GM12878 (cell line): ENCODE measurements around the gene PTCD1. TPM values are rescaled to one million over a fixed set of nuclear protein-coding genes. Genes with fewer than 3 reads are reported as not detected.

ENCODE experiments used
- ATAC-seq: fragments of 200-7000 bp; cut with Tn5 transposase; 3 replicates; pipeline ENCODE4 v1.9.1; 2020; ENCODE audit warnings: mild to moderate bottlenecking, moderate library complexity
- Bru-seq: library from RNA; stranded (reverse); fragments of 400-500 nt; gene quantifications from one replicate; lab custom pipeline; 2021; lab: Mats Ljungman, UMichigan
- BruChase-seq, 2 experiments: library from RNA; stranded (reverse); fragments of 400-500 nt; gene quantifications; one replicate each; lab custom pipeline; 2021; lab: Mats Ljungman, UMichigan
- BruUV-seq: library from RNA; stranded (reverse); fragments of 400-500 nt; replicated peaks from 2 replicates; lab custom pipeline; 2021; lab: Mats Ljungman, UMichigan
- CTCF ChIA-PET: fragments of 300-600 bp; sonication (Branson Sonifier 250); formaldehyde crosslinking; extraction: SDS; loops from one replicate; lab custom pipeline; 2021; ENCODE audit warnings: inconsistent platforms; lab: Yijun Ruan, JAX
- POLR2A ChIA-PET: fragments of 350-600 bp; formaldehyde crosslinking; extraction: SDS; loops from one replicate; lab custom pipeline; 2021; ENCODE audit warnings: inconsistent platforms; lab: Charles Lee
- RAD21 ChIA-PET: fragments of 300-600 bp; sonication (Branson Sonifier 250); formaldehyde crosslinking; loops from one replicate; lab custom pipeline; 2023; ENCODE audit warnings: antibody characterized with exemption; ENCODE audit not compliant: unreplicated experiment; lab: Charles Lee
- SMC1A ChIA-PET: fragments of 300-600 bp; sonication (Branson Sonifier 250); formaldehyde crosslinking; loops from one replicate; lab custom pipeline; 2023; ENCODE audit not compliant: unreplicated experiment, uncharacterized antibody; lab: Charles Lee
- DNase-seq: peaks from one replicate; pipeline ENCODE4 v3.0.0-alpha.2; 2011; ENCODE audit warnings: low read depth, low spot score
- FAIRE-seq: peaks from 3 replicates; lab custom pipeline; 2011; peaks lifted over from hg19 to GRCh38; lab: Jason Lieb, UNC
- H2AFZ ChIP-seq: 2 replicates; pipeline ENCODE4 v1.6.0; 2011; ENCODE audit warnings: low read depth, low read length, control low read depth; ENCODE audit not compliant: control insufficient read depth
- H3K27ac ChIP-seq: 2 replicates; pipeline ENCODE4 v1.5.1; 2011; ENCODE audit warnings: control low read depth; ENCODE audit not compliant: control insufficient read depth, insufficient read depth
- H3K27me3 ChIP-seq, 2 experiments: replicated peaks in 1 of 2; 2 replicates each; pipeline versions ENCODE4 v1.6.0 to v1.6.1; 2011; ENCODE audit warnings: low read length in 1 of 2; ENCODE audit not compliant: control insufficient read depth in 2 of 2, insufficient read depth in 2 of 2
- H3K36me3 ChIP-seq, 2 experiments: 2 replicates each; pipeline ENCODE4 v1.5.1; 2011; ENCODE audit warnings: low read length in 1 of 2; ENCODE audit not compliant: control insufficient read depth in 2 of 2, insufficient read depth in 2 of 2
- H3K4me1 ChIP-seq: 2 replicates; pipeline ENCODE4 v1.6.1; 2011; ENCODE audit warnings: mild to moderate bottlenecking, low read length, moderate library complexity, mixed read lengths; ENCODE audit not compliant: control insufficient read depth, insufficient read depth
- H3K4me2 ChIP-seq: 2 replicates; pipeline ENCODE4 v1.6.0; 2011; ENCODE audit warnings: control low read depth; ENCODE audit not compliant: control insufficient read depth, insufficient read depth
- H3K4me3 ChIP-seq: fragments of 200-600 bp; sonication (generic); 2 replicates; pipeline ENCODE4 v1.5.1; 2016
- H3K79me2 ChIP-seq: 2 replicates; pipeline ENCODE4 v1.6.0; 2011; ENCODE audit warnings: low read length; ENCODE audit not compliant: control insufficient read depth, insufficient read depth
- H3K9ac ChIP-seq: 2 replicates; pipeline ENCODE4 v1.8.0; 2011; ENCODE audit warnings: low read length, control low read depth, mixed read lengths; ENCODE audit not compliant: control insufficient read depth, insufficient read depth
- H3K9me3 ChIP-seq: replicated peaks from 3 replicates; pipeline ENCODE4 v1.5.1; 2011; ENCODE audit warnings: mild to moderate bottlenecking, low read length; ENCODE audit not compliant: control insufficient read depth, insufficient read depth
- H4K20me1 ChIP-seq: 2 replicates; pipeline ENCODE4 v1.6.0; 2011; ENCODE audit not compliant: control insufficient read depth, insufficient read depth
- BACH1 ChIP-seq: fragments of 450-650 bp; IDR thresholded peaks from 2 replicates; pipeline ENCODE4 v1.6.1; 2017; ENCODE audit warnings: mild to moderate bottlenecking, borderline replicate concordance
- CREB1 ChIP-seq: IDR thresholded peaks from 2 replicates; pipeline ENCODE4 v1.6.1; 2012; ENCODE audit warnings: low read depth, mild to moderate bottlenecking, inconsistent platforms
- IRF4 ChIP-seq: IDR thresholded peaks from 2 replicates; pipeline ENCODE4 v1.6.1; 2011; ENCODE audit warnings: low read depth, low read length
- SRF ChIP-seq, 2 experiments: IDR thresholded peaks; 2 replicates each; pipeline ENCODE4 v1.6.1; 2011; ENCODE audit warnings: low read depth in 2 of 2, low read length in 2 of 2, mild to moderate bottlenecking in 1 of 2, moderate library complexity in 1 of 2
- STAT3 ChIP-seq: IDR thresholded peaks from 2 replicates; pipeline ENCODE4 v1.6.1; 2011; ENCODE audit warnings: low read depth, low read length, improper control_type of control experiment
- TCF12 ChIP-seq: IDR thresholded peaks from 2 replicates; pipeline ENCODE4 v1.6.1; 2011; ENCODE audit warnings: low read depth, mild to moderate bottlenecking, low read length
- WGBS: methylation state at CpG from one replicate; pipeline ENCODE4 v1.1.6; 2016; ENCODE audit warnings: low lambda C conversion rate; ENCODE audit not compliant: insufficient replicate concordance, insufficient coverage; ENCODE audit errors: missing lambda C conversion rate; 5-methylcytosine and 5-hydroxymethylcytosine counted together
- in situ Hi-C: fragments of 300-500 bp; cut with MboI; formaldehyde crosslinking; loops from 9 replicates; pipeline ENCODE4 v1.14.3; 2018; ENCODE audit warnings: mixed read lengths
- intact Hi-C: fragments of 100-400 bp; cut with micrococcal nuclease; formaldehyde crosslinking; loops from one replicate; pipeline ENCODE4 v1.14.2; 2022; ENCODE audit not compliant: unreplicated experiment
- long read RNA-seq, 2 experiments: library from polyadenylated mRNA; unstranded; transcript quantifications; one replicate each; pipeline ENCODE4 v2.0.0, GENCODE V29; 2019 to 2020
- polyA minus RNA-seq, 3 experiments: library from RNA; depleted of rRNA, polyadenylated mRNA; stranded (reverse); fragments of >200 nt; gene quantifications; 2 replicates each; pipeline ENCODE4 v1.2.3, GENCODE V29; 2011
- polyA plus RNA-seq, 11 experiments: library from polyadenylated mRNA; depleted of rRNA in 4 of 11; unstranded in 6 of 11; stranded (reverse) in 5 of 11; fragments of >200 nt; fragmentation: Nextera tagmentation in 4 of 11; fragmentation: Illumina TruSeq in 1 of 11; extraction: Ambion mirVana in 4 of 11; extraction: Trizol in 1 of 11; gene quantifications; 1 replicate in 1 of 11; 2 replicates in 10 of 11; pipeline versions ENCODE4 v1.2.1 to v1.2.3, GENCODE V29; 2011 to 2016; ENCODE audit warnings: inconsistent platforms in 2 of 11, missing spikeins in 2 of 11, low read depth in 1 of 11
- total RNA-seq, 4 experiments: library from RNA; depleted of rRNA in 3 of 4; stranded (reverse); fragments of >200 nt in 3 of 4; fragmentation: Illumina TruSeq in 1 of 4; extraction: Trizol in 1 of 4; gene quantifications; 2 replicates each; pipeline versions ENCODE4 v1.2.1 to v1.2.3, GENCODE V29; 2013 to 2021
- TF ChIP-seq, protein P1 (sequence below): fragments of 450-650 bp; IDR thresholded peaks from 2 replicates; pipeline ENCODE4 v1.6.1; 2016; ENCODE audit warnings: mild to moderate bottlenecking
- TF ChIP-seq, protein P2 (sequence below): fragments of 450-650 bp; IDR thresholded peaks from 2 replicates; pipeline ENCODE4 v1.6.1; 2017; ENCODE audit warnings: mild to moderate bottlenecking, moderate library complexity

The PTCD1 gene, protein sequence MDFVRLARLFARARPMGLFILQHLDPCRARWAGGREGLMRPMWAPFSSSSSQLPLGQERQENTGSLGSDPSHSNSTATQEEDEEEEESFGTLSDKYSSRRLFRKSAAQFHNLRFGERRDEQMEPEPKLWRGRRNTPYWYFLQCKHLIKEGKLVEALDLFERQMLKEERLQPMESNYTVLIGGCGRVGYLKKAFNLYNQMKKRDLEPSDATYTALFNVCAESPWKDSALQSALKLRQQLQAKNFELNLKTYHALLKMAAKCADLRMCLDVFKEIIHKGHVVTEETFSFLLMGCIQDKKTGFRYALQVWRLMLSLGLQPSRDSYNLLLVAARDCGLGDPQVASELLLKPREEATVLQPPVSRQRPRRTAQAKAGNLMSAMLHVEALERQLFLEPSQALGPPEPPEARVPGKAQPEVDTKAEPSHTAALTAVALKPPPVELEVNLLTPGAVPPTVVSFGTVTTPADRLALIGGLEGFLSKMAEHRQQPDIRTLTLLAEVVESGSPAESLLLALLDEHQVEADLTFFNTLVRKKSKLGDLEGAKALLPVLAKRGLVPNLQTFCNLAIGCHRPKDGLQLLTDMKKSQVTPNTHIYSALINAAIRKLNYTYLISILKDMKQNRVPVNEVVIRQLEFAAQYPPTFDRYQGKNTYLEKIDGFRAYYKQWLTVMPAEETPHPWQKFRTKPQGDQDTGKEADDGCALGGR
- 8.8 and 19.1 TPM in 2 replicates for total RNA-seq (2013; cell fraction: nucleolus; rRNA removed)
- 8.2 and 9.7 TPM in 2 replicates for total RNA-seq (2014; rRNA removed)
- total RNA-seq (2014; rRNA removed; fragmentation: Illumina TruSeq; extraction: Trizol), result 3.3 and 4.5 TPM in 2 replicates
- total RNA-seq (2021), result 6.2 and 8.8 TPM in 2 replicates
- 2.4 TPM for polyA plus RNA-seq (2011; ENCODE audit: low read depth)
- 3.0 and 4.2 TPM in 2 replicates for polyA plus RNA-seq (2011; rRNA removed)
- 4.4 and 6.9 TPM in 2 replicates for polyA plus RNA-seq (2011; cell fraction: cytosol; rRNA removed)
- 9.9 and 10.2 TPM in 2 replicates for polyA plus RNA-seq (2011; cell fraction: nucleus; rRNA removed)
- 4.4 and 5.9 TPM in 2 replicates for polyA plus RNA-seq (2012)
- polyA plus RNA-seq (2014; fragmentation: Illumina TruSeq; extraction: Trizol), result 0.78 and 1.9 TPM in 2 replicates
- under 1 TPM; 0.26 to 0.42 TPM for polyA plus RNA-seq (2014; fragmentation: Nextera tagmentation; extraction: Ambion mirVana)
- 7.6 and 8.7 TPM in 2 replicates for polyA plus RNA-seq (2014; rRNA removed)
- 1 to 10 TPM; 5.6 to 5.9 TPM for polyA plus RNA-seq (2016; fragmentation: Nextera tagmentation; extraction: Ambion mirVana)
- polyA minus RNA-seq (2011; rRNA and poly(A)+ RNA removed), result 2.8 and 6.6 TPM in 2 replicates
- polyA minus RNA-seq (2011; cell fraction: cytosol; rRNA and poly(A)+ RNA removed), result 1.2 and 1.7 TPM in 2 replicates
- polyA minus RNA-seq (2011; cell fraction: nucleus; rRNA and poly(A)+ RNA removed), result 3.0 and 4.6 TPM in 2 replicates
- percentile 52 among the genes with signal in this experiment for Bru-seq, nascent RNA
- BruChase-seq, experiment 1, labeled RNA remaining after a 6-hour chase, result percentile 59 among the genes with signal in this experiment
- BruChase-seq, experiment 2, labeled RNA remaining after a 2-hour chase, result percentile 65 among the genes with signal in this experiment
- long read RNA-seq, experiment 1, full-length matches to known transcripts, result 16 of 17 reads
- long read RNA-seq, experiment 1, partial matches to known transcripts, result 0 of 17 reads
- long read RNA-seq, experiment 1, other reads (novel, unspliced or antisense), result 1 of 17 reads
- long read RNA-seq, experiment 2, full-length matches to known transcripts, result 8 of 10 reads
- long read RNA-seq, experiment 2, partial matches to known transcripts, result 1 of 10 reads
- long read RNA-seq, experiment 2, other reads (novel, unspliced or antisense), result 1 of 10 reads

DNA sequence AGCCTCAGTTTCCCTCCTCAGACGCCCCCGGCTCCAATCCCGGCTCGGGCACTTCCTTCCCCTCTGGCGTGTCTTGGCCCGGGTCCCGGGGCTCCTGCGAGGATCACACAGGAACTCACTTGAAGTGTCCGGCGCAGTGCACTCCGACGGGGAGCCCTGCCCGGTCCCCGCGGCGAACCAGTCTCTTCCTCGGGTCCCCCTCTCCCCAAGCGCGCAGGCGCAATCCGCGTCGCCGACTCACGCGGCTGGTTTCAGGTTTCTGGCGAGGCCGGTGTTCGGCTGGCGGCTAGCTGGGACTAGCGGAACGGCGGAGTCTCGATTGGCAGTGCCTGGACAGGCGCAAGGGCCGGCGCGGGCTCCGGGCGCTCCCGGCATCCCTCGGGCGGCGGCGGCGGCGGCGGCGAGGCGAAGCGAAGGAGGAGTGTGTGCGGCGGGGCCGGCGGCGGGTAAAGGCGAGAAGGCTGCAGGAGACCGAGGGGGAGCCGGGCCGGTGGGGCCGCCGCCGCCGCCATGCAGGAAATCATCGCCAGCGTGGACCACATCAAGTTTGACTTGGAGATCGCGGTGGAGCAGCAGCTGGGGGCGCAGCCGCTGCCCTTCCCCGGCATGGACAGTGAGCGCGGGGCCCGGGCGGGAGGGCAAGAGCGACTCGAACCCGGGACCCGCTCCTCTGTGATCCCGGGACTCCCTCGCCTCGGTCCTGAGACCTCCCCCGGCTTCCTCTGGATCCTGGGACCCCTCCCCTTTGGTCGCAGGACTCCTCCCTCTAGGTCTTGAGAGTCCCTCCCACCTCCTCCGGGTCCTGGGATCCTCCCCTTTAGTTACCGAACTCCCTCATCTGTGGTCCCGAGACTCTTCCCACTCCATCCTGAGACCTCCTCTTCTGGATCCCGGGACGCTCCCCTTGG, at the start of gene PTCD1, which contains the start of gene CPSF4:
Gene PTCD1 (minus strand): TSS at position 226 of the 908 bp plus-strand sequence. CDS start 3,556 bp downstream, outside the sequence.
Gene CPSF4 (plus strand): TSS at position 371 of the 908 bp plus-strand sequence. CDS start 140 bp downstream, at position 511.
- CTCF ChIA-PET, result interaction anchor here (0.7 kb wide), 1 partner anchor 112 kb away, joined by 3 read pairs; no protein-coding TSS in a partner anchor
- ATAC-seq, result peak; percentile 96
- POLR2A ChIA-PET, result interaction anchor here (0.6 to 2.9 kb wide), 7 partner anchors 23 to 1883 kb away, joined by 3 to 16 read pairs (median 3); partner anchors contain the start of genes ARPC1A, BUD31 and PDAP1
- intact Hi-C loops, result loop anchor here (2.0 kb wide), 1 partner anchor 66 kb away; the partner anchor contains the start of gene ZKSCAN5
- in situ Hi-C loops, result no loop called here
- RAD21 ChIA-PET, result interaction anchor here (2.4 kb wide), 1 partner anchor 30 kb away, joined by 8 read pairs; the partner anchor contains the start of genes BUD31 and PDAP1
- Histone ChIP-seq H3K4me1 (peaks cover 11% of the 10 kb centered on the region), H3K4me2 (peak within 1 kb of the TSS; percentile 96), H3K9me3 (no peaks in the 10 kb centered on the region), H3K4me3 (peak within 1 kb of the TSS; percentile 93), H3K27ac (peak within 1 kb of the TSS; percentile 80), H2AFZ (peak within 1 kb of the TSS; percentile 83), H3K36me3 (peaks cover 3 to 6% of the 10 kb centered on the region in 2 experiments), H4K20me1 (no peaks in the 10 kb centered on the region), H3K9ac (peak within 1 kb of the TSS; percentile 89), H3K27me3 (no peaks in the 10 kb centered on the region), H3K79me2 (peaks cover 35% of the 10 kb centered on the region)
- SMC1A ChIA-PET, result interaction anchor here (0.9 to 2.1 kb wide), 4 partner anchors 30 to 182 kb away, joined by 3 to 6 read pairs (median 3); partner anchors contain the start of gene BUD31
- 1% methylated on average over 52 of the region's 89 CpGs for WGBS
- peak; percentile 71 for DNase-seq
- peak; percentile 86 for FAIRE-seq
- TSS peak; percentile 71 for BruUV-seq
- TF ChIP-seq BACH1 (peak; percentile 86), STAT3 (no peak), IRF4 (no peak), CREB1 (peak; percentile 77), TCF12 (peak; percentile 58; the same call in 1 of the 2 replicates), SRF (IDR thresholded peaks at IDR 0.05; ENCODE audit: low read depth in 2 of 2, low read length in 2 of 2) (peak; percentile 95 to 100)
- TF ChIP-seq, protein P1, sequence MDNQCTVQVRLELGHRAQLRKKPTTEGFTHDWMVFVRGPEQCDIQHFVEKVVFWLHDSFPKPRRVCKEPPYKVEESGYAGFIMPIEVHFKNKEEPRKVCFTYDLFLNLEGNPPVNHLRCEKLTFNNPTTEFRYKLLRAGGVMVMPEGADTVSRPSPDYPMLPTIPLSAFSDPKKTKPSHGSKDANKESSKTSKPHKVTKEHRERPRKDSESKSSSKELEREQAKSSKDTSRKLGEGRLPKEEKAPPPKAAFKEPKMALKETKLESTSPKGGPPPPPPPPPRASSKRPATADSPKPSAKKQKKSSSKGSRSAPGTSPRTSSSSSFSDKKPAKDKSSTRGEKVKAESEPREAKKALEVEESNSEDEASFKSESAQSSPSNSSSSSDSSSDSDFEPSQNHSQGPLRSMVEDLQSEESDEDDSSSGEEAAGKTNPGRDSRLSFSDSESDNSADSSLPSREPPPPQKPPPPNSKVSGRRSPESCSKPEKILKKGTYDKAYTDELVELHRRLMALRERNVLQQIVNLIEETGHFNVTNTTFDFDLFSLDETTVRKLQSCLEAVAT, result peak; percentile 100
- TF ChIP-seq, protein P2, sequence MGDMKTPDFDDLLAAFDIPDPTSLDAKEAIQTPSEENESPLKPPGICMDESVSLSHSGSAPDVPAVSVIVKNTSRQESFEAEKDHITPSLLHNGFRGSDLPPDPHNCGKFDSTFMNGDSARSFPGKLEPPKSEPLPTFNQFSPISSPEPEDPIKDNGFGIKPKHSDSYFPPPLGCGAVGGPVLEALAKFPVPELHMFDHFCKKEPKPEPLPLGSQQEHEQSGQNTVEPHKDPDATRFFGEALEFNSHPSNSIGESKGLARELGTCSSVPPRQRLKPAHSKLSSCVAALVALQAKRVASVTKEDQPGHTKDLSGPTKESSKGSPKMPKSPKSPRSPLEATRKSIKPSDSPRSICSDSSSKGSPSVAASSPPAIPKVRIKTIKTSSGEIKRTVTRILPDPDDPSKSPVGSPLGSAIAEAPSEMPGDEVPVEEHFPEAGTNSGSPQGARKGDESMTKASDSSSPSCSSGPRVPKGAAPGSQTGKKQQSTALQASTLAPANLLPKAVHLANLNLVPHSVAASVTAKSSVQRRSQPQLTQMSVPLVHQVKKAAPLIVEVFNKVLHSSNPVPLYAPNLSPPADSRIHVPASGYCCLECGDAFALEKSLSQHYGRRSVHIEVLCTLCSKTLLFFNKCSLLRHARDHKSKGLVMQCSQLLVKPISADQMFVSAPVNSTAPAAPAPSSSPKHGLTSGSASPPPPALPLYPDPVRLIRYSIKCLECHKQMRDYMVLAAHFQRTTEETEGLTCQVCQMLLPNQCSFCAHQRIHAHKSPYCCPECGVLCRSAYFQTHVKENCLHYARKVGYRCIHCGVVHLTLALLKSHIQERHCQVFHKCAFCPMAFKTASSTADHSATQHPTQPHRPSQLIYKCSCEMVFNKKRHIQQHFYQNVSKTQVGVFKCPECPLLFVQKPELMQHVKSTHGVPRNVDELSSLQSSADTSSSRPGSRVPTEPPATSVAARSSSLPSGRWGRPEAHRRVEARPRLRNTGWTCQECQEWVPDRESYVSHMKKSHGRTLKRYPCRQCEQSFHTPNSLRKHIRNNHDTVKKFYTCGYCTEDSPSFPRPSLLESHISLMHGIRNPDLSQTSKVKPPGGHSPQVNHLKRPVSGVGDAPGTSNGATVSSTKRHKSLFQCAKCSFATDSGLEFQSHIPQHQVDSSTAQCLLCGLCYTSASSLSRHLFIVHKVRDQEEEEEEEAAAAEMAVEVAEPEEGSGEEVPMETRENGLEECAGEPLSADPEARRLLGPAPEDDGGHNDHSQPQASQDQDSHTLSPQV, result 0 out of 2 replicates have a peak, but pooled peaks have one; percentile 81
